Vagina (tissue), 2 donors: ENCODE data around the gene GOSR2. TPM values are rescaled to one million over a fixed set of nuclear protein-coding genes. Genes with fewer than 3 reads are reported as not detected.

ENCODE experiments used
- DNase-seq, 2 donors: peaks; one replicate each; pipeline ENCODE4 v3.0.0-alpha.2; 2017; ENCODE audit errors: extremely low spot score in 2 of 2
- H3K27ac ChIP-seq: fragments of 200-600 bp; sonication (generic); one replicate; pipeline ENCODE4 v1.5.1; 2019
- H3K27me3 ChIP-seq: fragments of 200-600 bp; sonication (generic); one replicate; pipeline ENCODE4 v1.5.1; 2019
- H3K36me3 ChIP-seq, 2 donors: fragments of 200-600 bp; sonication (generic); one replicate each; pipeline ENCODE4 v1.5.1; 2017 to 2019
- H3K4me1 ChIP-seq: fragments of 200-600 bp; sonication (generic); one replicate; pipeline ENCODE4 v1.5.1; 2019
- H3K4me3 ChIP-seq, 2 donors: fragments of 200-600 bp; sonication (generic); 1 replicate in 1 of 2; 2 replicates in 1 of 2; pipeline ENCODE4 v1.5.1; 2016 to 2019
- H3K9me3 ChIP-seq: fragments of 200-600 bp; sonication (generic); one replicate; pipeline ENCODE4 v1.5.1; 2019
- CTCF ChIP-seq, 3 experiments: fragments of 450-650 bp in 2 of 3; fragments of 200-600 bp in 1 of 3; sonication (generic) in 1 of 3; IDR thresholded peaks; one replicate each; pipeline ENCODE4 v1.5.1; 2017 to 2019; ENCODE audit warnings: antibody characterized with exemption in 3 of 3, mild to moderate bottlenecking in 2 of 3, moderate library complexity in 2 of 3
- POLR2A ChIP-seq, 2 donors: fragments of 450-650 bp; IDR thresholded peaks; one replicate each; pipeline ENCODE4 v1.6.1; 2017; ENCODE audit warnings: antibody characterized with exemption in 2 of 2, mild to moderate bottlenecking in 2 of 2, moderate library complexity in 2 of 2
- POLR2AphosphoS5 ChIP-seq, 2 donors: sonication (generic); formaldehyde crosslinking; IDR thresholded peaks; one replicate each; pipeline ENCODE4 v1.9.0; 2017; ENCODE audit warnings: antibody characterized with exemption in 2 of 2, mild to moderate bottlenecking in 2 of 2, low read depth in 1 of 2; ENCODE audit not compliant: insufficient read depth in 1 of 2
- intact Hi-C: fragments of 100-400 bp; cut with DNase I; formaldehyde crosslinking; loops from one replicate; pipeline ENCODE4 v1.15.1; 2023
- total RNA-seq: library from RNA; depleted of rRNA; stranded (reverse); fragments of >200 nt; gene quantifications from one replicate; pipeline ENCODE4 v1.2.3, GENCODE V29; 2016

Gene GOSR2
- total RNA-seq, 1 donor from 2014 or later: 48.1 TPM

DNA sequence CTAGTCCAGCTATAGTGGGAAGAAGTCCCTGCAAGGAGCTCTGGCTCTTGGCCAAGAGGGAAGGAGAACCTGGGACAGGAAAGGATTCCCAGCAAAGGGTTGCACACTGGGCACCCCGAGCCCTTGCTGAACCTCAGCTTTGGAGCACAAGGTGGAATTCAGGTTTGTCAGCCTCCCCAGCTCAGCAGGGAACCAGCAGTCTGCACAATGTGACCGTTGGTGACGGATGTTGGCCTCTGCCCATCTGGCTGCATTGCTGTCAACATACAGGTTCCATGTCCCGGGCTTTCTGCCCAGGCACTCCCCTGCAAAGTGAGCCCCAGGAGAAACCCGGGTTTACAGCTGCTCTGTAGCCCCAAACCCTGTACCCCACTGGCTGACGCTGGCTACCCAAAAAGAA lies 49.4 kb downstream of the GOSR2 start:
- no peak for DNase-seq
- no peak for TF ChIP-seq POLR2A (IDR thresholded peaks at IDR 0.05)
- TF ChIP-seq CTCF (IDR thresholded peaks at IDR 0.05): no peak
- H3K36me3 ChIP-seq: no peaks in the 10 kb centered on the region
- H3K4me1 ChIP-seq: no peaks in the 10 kb centered on the region
- no peak overlapping the region for H3K4me3 ChIP-seq
- H3K9me3 ChIP-seq: no peaks in the 10 kb centered on the region
- H3K27me3 ChIP-seq: no peaks in the 10 kb centered on the region
- no peak overlapping the region for H3K27ac ChIP-seq
- intact Hi-C loops: no loop called here

DNA sequence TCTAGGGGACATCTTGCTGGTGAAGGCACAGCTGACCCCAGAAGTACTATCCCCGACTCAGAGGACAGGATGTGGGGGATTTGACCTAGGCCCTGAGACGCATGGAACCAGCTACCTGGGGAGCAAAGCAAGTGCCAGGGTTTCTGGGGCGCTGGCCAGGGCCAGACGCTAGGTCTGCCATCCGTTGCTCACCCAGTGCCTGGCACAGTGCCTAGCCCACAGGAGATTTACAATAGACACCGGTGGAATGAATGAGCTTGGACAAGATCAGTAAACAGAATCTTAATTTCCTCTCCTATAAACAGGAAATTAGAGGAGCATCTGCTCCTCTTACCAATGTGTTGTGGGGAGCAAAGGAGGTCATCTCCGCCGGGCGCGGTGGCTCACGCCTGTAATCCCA lies 51.1 kb downstream of the GOSR2 start:
- TF ChIP-seq CTCF (IDR thresholded peaks at IDR 0.05) (no peak), POLR2A (IDR thresholded peaks at IDR 0.05) (no peak), POLR2AphosphoS5 (IDR thresholded peaks at IDR 0.05; ENCODE audit: insufficient read depth in 1 of 2, low read depth in 1 of 2) (no peak)
- H3K36me3 ChIP-seq: no peaks in the 10 kb centered on the region
- H3K27ac ChIP-seq: no peak overlapping the region
- intact Hi-C loops: no loop called here
- H3K4me3 ChIP-seq: no peak overlapping the region
- H3K9me3 ChIP-seq: no peaks in the 10 kb centered on the region
- H3K27me3 ChIP-seq: no peaks in the 10 kb centered on the region
- no peak for DNase-seq
- peaks cover 17% of the 10 kb centered on the region for H3K4me1 ChIP-seq

DNA sequence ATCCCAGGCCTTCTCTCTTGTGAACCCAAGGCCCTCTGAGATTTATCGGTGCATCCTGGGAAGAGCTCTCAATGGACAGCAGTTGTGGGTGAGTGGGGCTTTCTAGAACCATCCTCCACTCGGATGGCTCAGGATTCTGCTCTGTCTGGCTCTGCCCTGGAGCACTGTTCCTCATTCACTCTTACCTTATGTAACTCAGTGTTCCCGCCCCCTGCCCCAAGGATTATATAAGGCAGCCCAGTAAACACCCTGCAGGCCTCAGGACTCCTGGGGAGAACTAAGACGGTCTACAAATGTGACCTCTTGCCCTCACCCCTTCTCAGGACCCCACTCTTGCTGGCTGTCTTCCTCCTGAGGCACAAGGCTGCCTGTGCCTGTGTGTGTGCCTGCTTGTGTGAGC lies 52.3 kb downstream of the GOSR2 start:
- no peak overlapping the region for H3K4me3 ChIP-seq
- DNase-seq: no peak
- no peaks in the 10 kb centered on the region for H3K36me3 ChIP-seq
- H3K4me1 ChIP-seq: peaks cover 26% of the 10 kb centered on the region
- no peaks in the 10 kb centered on the region for H3K9me3 ChIP-seq
- intact Hi-C loops: no loop called here
- H3K27ac ChIP-seq: no peak overlapping the region
- TF ChIP-seq CTCF (IDR thresholded peaks at IDR 0.05): no peak
- TF ChIP-seq POLR2AphosphoS5 (IDR thresholded peaks at IDR 0.05; ENCODE audit: insufficient read depth in 1 of 2, low read depth in 1 of 2): no peak
- TF ChIP-seq POLR2A (IDR thresholded peaks at IDR 0.05): no peak
- no peaks in the 10 kb centered on the region for H3K27me3 ChIP-seq

GRCh38 chr17:46976626-46977270 lies 53.8 kb downstream of the GOSR2 start:
- Histone ChIP-seq H3K4me3 (no peak overlapping the region), H3K27me3 (no peaks in the 10 kb centered on the region), H3K36me3 (no peaks in the 10 kb centered on the region), H3K27ac (no peak overlapping the region), H3K9me3 (no peaks in the 10 kb centered on the region), H3K4me1 (peaks cover 26% of the 10 kb centered on the region)
- TF ChIP-seq POLR2A (IDR thresholded peaks at IDR 0.05): no peak
- no peak for TF ChIP-seq CTCF (IDR thresholded peaks at IDR 0.05)
- no peak for TF ChIP-seq POLR2AphosphoS5 (IDR thresholded peaks at IDR 0.05; ENCODE audit: insufficient read depth in 1 of 2, low read depth in 1 of 2)
- no peak for DNase-seq
- intact Hi-C loops: no loop called here

- intact Hi-C loops: no loop called here
- no peaks in the 10 kb centered on the region for H3K27me3 ChIP-seq
- TF ChIP-seq CTCF (IDR thresholded peaks at IDR 0.05): no peak
- TF ChIP-seq POLR2AphosphoS5 (IDR thresholded peaks at IDR 0.05; ENCODE audit: insufficient read depth in 1 of 2, low read depth in 1 of 2): no peak
- no peak for TF ChIP-seq POLR2A (IDR thresholded peaks at IDR 0.05)
Measured at GRCh38 chr17:46977348-46977747, 54.4 kb downstream of the GOSR2 start.

More at GRCh38 chr17:46977348-46977747, 54.4 kb downstream of the GOSR2 start:
- Histone ChIP-seq H3K36me3 (no peaks in the 10 kb centered on the region), H3K27ac (no peak overlapping the region), H3K9me3 (no peaks in the 10 kb centered on the region), H3K4me1 (peaks cover 26% of the 10 kb centered on the region), H3K4me3 (no peak overlapping the region)
- DNase-seq: no peak
